Endometrial microvascular endothelial cells (primary cell): ENCODE measurements around the gene DMXL1. TPM values are rescaled to one million over a fixed set of nuclear protein-coding genes. Genes with fewer than 3 reads are reported as not detected.

Source experiments
- in situ Hi-C: cut with HindIII; loops from 2 replicates; pipeline ENCODE4 v1.10.0; 2017; ENCODE audit warnings: low sequenced_read_pairs, low pct_unique_long_range_greater_than_20kb; ENCODE audit errors: inconsistent ontology term
- total RNA-seq: library from RNA; depleted of rRNA; stranded (reverse); fragments of >200 nt; gene quantifications from one replicate; pipeline ENCODE4 v1.2.3, GENCODE V29; 2015; ENCODE audit errors: inconsistent ontology term

DMXL1 gene, protein sequence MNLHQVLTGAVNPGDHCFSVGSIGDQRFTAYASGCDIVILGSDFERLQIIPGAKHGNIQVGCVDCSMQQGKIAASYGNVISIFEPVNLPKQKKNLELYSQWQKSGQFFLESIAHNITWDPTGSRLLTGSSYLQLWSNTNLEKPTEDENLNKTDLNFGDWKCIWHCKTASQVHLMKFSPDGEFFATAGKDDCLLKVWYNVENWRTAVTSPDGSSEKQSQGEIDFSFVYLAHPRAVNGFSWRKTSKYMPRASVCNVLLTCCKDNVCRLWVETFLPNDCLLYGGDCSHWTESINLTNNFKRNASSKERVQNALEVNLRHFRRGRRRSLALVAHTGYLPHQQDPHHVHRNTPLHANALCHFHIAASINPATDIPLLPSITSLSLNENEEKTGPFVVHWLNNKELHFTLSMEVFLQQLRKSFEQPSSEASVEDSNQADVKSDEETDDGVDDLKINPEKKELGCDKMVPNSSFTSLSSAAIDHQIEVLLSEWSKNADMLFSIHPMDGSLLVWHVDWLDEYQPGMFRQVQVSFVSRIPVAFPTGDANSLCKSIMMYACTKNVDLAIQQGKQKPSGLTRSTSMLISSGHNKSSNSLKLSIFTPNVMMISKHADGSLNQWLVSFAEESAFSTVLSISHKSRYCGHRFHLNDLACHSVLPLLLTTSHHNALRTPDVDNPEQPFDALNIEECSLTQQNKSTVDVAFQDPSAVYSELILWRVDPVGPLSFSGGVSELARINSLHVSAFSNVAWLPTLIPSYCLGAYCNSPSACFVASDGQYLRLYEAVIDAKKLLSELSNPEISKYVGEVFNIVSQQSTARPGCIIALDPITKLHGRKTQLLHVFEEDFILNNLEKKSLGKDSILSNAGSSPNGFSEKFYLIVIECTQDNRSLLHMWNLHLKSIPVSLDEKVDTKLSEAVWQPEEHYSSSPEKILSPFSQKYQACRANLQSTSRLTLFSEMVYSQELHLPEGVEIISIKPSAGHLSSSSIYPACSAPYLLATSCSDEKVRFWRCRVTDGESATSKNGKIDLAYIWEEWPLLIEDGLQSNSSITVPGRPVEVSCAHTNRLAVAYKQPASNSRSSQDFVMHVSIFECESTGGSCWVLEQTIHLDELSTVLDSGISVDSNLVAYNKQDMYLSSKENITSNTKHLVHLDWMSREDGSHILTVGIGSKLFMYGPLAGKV (N-terminal part only)
- 19.8 TPM for total RNA-seq

DNA sequence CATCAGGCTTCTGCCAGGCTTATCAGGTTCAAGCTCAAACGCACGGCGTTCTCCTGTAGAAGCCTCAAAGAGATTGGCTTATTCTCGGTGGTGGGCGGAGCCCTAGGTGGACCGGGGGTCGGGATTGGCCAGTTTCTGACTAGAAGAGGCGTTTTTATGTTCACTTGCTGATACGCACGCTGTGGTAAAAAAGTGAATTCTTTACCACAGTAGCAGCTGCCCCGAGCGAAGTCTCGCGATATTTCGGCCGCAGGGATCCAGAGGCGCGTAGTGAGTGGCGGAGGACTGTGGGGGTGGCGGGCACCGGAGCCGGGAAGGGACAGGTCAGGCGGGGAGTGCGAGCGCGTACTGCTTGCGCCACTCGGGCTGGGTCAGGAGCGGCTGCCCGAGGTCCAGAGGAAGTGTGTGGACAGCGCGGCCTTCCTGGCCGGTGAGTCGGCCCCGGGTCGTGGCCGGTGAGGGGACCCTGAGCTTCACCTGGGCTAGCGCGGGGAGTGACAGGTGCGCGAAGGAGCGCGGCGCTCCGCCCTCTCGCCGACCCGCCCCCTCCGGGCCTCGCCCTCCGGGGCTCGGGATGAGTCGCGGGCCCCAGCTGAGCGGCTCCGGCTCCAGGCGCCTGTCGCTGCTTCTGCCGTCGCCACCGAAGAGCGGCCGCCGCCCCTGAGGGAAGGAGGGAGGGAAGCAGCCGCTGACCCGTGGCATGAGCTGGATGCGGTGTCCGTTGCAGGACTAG lies at the start of gene DMXL1:
DMXL1 (plus strand) TSS at position 260 of the 733 bp plus-strand sequence. CDS start 483 bp downstream, outside the sequence.
- in situ Hi-C loops: no loop called here

DNA sequence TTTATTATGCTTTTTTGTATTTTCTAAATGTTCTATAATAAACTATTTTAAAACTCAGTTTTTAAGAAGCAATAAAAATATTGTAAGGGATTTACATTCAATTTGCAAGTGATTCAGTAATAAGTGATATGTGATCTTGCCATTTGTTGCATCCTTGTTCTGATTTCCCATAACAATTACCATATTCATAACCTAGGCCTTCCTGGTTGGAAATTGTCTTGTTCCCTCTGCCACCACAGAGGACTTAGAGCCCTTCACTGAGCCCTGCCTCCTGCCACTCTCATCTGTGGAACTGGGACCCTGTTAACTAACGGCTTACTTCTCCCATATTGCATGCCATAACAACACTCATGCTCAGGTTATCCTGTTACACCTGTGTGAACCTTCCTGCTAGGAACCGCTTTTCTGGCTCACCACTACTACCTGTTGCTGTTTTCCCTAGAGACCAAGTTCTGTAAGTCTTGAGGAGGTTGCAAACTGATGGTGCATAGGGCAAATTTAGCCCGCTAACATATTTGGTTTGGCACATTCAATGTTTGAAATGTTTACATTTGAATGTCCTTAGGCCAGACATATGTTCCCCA lies 49.6 kb upstream of the DMXL1 start:
- in situ Hi-C loops: no loop called here

DNA sequence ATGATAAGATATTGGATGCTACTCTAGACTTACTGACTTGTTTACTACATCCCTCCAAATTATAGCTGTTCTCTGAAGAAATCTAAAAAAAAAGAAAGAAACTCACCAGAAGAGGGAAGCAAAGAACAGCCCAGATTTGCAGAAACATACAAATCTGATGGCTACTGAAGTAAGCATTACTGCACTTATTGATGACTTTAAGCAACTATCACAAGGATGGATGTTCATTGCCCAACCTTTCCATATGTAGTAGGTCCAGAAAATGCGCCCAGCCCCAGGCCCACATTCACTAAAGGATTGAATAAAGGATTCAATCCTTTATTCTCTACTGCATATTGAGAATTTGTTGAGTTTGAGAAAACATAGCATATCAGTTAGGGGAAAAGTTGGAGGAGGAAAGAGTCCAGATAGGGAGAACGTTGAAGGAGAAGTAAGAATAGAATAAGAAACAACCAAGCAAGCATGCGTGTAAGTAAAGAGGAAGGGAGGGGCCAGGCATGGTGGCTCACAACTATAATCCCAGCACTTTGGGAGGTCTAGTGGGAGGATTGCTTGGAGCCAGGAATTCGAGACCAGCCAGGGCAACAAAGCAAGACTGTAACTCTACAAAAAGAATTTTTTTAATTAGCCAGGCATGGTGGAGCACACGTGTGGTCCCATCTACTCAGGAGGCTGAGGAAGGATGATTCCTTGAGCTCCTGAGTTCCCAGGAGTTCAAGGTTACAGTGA lies 48.7 kb upstream of the DMXL1 start:
- in situ Hi-C loops: no loop called here

DNA sequence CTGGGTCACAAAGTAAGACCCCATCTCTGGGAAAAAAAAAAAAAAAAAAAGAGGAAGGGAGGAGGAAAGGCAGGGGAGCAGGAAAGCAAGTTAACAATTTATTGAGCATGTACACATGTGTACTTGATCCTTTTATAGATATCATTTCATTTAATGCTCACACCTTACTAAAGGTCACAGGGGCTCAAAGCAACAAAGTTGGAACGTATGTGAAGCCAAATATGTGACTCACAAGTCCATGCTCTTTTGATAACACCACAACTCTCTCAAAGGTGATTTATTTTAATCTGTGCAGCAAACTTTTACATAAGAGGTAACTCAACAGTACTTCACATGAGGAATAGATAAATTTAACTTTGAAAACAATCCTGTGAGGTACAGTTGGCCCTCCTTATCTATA lies 48.1 kb upstream of the DMXL1 start:
- in situ Hi-C loops: no loop called here

DNA sequence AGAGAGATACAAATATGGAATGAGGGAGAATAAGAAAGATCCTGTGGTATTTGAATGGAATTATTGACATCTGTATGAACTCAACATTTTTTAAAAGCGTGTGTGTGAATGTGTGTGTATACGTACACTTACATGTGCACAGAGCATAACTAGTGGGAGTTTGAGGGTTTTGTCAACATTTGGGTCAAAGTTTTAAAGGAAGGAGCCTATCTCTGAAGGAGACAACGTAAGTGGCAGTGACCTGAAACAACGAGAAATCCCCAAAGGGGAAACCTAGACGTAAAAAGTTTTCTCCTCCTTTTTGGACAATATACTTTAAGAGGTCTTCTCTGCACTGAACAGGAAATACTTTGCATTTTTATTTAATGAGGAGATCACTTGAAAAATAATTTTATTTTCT lies 42.3 kb upstream of the DMXL1 start:
- in situ Hi-C loops: no loop called here

DNA sequence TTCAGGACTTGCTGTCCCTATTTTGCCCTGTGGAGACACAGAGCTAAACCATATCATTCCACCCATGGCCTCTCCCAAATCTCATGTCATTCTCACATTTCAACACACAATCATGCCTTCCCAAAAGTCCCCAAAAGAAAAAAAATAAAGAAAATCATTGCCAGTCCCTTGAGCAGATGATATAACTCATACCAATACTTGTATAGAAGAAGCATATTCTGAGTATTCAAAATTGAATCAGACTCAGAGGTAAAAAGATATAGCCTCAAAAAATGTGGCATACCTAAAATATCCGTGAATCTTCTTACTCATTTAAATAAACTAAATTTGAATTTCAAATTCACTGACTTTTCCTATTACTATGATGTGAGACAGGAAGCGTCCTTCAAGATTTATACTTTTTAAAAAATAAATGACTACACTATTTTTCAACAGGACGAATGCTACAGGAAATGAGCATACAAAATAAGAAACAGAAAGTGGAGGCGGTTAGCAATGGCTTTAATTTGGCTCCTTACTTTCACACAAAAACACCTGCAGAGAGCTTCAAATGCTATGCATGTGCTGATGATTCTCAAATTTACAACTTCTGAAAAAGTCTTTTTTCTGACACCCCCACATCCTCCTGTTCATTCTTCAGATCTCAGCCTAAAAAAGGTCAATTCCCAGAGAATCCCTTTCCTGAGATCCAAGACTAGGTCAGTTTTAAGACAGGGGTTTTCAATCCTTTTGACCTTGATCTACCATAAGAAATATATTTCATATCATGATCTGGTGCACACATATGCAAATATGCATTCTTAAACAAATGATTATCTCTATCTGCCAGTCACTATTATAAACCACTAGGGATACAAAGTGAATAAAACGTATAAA lies 39.6 kb upstream of the DMXL1 start:
- in situ Hi-C loops: no loop called here

DNA sequence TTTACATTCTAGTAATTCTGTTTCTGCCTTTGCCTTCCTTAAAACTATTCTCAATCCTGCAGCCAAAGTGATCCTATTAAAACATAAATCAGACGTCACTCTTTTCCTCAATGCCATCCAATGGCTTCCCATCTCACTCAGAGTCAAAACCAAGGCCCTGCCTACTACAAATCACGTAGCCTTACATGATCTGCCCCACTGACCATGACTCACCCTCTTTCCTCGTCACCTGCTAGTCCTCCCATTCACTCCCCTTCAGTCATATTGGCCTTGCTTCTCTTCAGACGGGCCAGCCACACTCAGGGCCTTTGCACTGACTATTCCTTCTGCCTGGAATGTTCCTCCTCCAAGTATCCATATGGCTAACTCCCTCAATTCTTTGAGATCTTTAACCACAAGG lies 39.0 kb upstream of the DMXL1 start:
- in situ Hi-C loops: no loop called here

DNA sequence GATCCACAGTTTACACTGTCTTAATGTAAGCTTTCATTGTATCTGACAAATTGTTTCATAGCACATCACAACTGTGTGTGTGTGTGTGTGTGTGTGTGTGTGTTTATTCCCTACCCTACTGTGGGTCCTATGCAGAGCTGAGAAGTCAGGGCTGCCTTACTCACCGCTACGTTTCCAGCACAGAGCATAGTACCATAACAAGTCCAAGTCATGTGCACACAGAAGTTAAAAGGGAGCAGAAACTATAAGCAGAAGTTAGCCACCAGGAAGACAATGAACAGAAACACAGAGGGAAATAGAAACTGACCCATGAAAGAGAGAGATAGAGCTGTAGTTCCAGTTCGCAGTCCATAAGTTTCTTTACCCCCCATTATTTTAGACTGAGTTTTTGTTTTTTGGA lies 38.2 kb upstream of the DMXL1 start:
- in situ Hi-C loops: no loop called here

DNA sequence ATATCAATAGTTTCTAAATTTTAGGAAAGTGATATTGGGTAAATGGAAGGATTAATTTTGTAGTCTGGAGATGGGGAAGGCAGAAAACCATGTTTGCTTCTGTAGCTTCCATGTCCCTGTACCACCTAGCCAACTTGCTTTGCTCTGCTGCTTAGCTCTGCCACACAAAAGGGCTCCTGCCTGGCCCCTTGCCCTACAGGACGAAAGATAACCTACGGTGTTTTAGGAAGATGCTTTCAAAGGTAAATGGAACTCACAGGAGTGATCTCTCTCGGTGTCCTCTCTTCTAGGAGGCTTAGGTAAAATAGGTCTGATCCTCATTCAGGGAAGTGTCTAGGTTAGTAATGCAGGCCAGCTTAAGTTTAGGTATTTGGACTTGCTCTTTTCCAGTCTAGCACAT lies 37.8 kb upstream of the DMXL1 start:
- in situ Hi-C loops: no loop called here

DNA sequence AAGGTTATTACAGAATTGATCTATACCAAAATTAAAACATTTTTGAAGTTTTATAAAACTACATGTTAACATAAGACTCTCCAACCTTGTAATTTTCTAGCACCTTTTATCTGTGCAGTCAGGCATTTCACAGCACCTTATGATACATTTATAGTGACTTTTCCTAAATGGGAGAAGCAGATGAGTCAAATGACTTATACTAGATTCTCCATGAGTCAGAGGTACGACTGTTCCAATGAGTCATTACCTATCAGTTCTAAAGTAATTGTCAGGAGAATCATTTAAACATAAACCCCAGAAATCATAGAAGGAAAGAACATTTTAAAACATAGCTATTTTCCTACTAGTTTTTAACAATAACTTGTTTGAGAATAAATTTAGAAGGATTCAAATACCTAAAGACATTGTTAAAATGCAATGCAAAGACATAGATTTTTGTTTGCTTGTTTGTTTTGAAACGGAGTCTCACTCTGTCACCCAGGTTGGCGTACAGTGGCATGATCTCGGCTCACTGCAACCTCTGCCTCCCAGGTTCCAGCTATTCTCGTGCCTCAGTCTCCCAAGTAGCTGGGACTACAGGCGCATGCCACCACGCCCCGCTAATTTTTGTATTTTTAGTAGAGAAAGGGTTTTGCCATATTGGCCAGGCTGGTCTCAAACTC lies 34.7 kb upstream of the DMXL1 start:
- in situ Hi-C loops: no loop called here

DNA sequence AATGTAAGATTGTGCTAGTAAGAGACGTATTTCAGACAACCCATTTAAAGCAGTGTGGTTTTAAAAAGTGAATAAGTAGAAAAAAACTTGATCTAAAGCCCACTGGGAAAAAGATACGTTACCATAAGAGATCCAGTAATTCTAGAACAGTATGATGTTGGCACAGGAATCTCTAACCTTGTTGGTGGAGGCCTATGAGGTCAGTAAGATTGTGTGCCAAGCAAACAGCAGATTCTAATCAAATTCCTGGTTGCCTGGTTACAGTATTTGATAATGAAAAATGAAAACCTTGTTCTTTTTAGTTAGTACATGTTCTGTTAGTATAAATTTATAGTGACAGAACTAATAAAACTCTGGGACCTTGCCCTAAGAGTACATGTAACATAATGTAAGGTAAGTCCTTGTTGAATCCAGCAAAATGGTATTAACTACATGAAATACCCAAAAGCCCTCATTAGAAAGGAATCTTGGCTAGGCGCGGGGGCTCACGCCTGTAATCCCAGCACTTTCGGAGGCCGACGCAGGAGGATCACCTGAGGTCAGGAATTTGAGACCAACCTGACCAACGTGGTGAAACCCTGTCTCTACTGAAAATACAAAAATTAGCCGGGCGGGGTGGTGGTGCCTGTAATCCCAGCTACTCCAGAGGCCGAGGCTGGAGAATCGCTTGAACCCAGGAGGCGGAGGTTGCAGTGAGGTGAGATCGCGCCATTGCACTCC lies 33.2 kb upstream of the DMXL1 start:
- in situ Hi-C loops: no loop called here

DNA sequence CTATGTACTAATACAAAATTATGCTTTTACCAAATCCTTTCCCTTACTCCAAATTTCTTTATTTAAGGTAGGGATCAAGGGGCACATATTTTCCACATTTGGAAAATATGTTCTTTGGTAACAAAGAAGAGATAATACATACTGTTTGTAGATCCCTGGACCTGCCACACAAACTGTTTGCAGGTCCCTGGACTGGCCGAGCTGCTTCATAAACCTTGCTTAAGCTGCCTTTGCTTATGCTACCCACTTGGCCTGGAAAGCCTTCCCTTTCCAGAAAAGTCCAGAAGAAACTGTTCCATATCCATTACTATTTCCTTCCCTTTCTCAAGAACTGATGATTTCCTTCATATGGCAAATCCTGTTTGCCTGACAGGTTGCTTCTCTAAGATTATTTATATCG lies 22.6 kb upstream of the DMXL1 start:
- in situ Hi-C loops: no loop called here

DNA sequence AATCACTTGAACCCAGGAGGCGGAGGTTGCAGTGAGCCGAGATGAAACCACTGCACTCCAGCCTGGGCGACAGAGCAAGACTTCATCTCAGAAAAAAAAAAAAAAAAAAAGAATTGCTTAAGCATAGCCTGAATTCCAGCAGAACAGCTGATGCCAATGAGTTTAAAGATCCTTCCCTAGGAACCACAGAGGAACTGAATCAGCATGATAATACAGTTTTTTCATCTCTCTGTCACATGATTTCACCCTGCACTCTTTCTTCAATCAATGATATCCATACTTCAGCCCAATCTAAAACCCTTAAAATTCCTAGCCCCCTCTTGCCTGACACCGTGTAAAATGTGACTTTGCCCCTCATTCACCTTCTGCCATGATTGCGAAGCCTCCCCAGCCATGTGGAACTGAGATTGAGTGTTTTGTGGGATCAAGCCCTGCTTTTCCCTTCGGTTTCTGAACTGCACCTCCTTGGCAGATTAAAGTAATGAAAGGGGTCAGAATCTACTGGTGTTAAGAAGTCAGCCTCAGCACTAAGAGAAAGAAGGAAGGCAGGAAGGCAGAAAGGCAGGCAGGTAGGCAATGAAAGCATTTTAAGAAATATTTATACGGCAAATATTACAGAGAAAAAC lies 20.9 kb upstream of the DMXL1 start:
- in situ Hi-C loops: no loop called here

DNA sequence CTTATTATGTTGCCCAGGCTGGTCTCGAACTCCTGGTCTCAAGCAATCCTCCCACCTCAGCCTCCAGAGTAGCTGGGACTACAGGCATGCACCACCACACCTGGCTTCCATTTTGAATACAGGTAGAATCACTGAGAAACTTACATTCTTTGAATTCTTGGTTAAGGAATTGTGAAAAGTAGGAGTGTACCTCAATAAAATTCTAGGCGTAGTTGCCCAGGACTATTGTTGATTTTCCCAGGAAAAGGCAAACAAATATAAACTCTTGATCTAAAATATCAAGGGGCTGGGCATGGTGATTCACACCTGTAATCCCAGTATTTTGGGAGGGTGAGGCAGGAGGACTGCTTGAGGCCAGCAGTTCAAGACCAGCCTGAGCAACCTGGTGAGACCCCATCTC lies 16.8 kb upstream of the DMXL1 start:
- in situ Hi-C loops: no loop called here

DNA sequence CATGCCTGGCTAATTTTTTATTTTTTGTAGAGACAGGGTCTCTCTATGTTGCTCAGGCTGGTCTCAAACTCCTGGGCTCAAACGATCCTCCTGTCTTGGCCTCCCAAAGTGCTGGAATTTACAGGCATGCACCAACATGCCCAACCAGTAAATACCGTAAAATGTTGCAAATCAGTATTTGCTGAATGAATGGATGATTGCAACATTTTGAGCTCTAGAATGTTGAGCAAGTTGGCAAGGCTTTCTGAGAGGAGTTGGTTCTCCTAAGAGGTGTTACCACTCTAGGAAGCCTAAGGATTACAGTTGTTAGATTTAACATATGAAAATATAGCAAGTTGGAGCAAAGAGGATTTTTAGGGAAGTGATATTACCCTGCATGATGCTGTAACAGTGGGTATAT lies 15.6 kb upstream of the DMXL1 start:
- in situ Hi-C loops: no loop called here
